MM.1S (cell line): Measurements from ENCODE around the gene PTPRA.

Experiments
- EZH2 ChIP-seq: fragments of 300-600 bp; sonication (generic); optimal IDR thresholded peaks from 2 replicates; pipeline ENCODE3; 2017; ENCODE audit warnings: low read depth, mild to moderate bottlenecking, antibody characterized with exemption, low read length, mixed read lengths
- EZH2phosphoT487 ChIP-seq: fragments of 300-600 bp; sonication (generic); IDR thresholded peaks from 2 replicates; pipeline ENCODE4 v1.6.1; 2018; ENCODE audit warnings: antibody characterized with exemption, low read length
- TF ChIP-seq, protein P1 (sequence below): fragments of 300-600 bp; sonication (generic); IDR thresholded peaks from 2 replicates; pipeline ENCODE4 v1.5.1; 2016; ENCODE audit warnings: antibody characterized with exemption, low read length, mixed read lengths

GRCh38 chr20:2956480-2956879 lies 83.2 kb downstream of the PTPRA start:
- TF ChIP-seq EZH2 (no peak), EZH2phosphoT487 (no peak)
- TF ChIP-seq, protein P1, sequence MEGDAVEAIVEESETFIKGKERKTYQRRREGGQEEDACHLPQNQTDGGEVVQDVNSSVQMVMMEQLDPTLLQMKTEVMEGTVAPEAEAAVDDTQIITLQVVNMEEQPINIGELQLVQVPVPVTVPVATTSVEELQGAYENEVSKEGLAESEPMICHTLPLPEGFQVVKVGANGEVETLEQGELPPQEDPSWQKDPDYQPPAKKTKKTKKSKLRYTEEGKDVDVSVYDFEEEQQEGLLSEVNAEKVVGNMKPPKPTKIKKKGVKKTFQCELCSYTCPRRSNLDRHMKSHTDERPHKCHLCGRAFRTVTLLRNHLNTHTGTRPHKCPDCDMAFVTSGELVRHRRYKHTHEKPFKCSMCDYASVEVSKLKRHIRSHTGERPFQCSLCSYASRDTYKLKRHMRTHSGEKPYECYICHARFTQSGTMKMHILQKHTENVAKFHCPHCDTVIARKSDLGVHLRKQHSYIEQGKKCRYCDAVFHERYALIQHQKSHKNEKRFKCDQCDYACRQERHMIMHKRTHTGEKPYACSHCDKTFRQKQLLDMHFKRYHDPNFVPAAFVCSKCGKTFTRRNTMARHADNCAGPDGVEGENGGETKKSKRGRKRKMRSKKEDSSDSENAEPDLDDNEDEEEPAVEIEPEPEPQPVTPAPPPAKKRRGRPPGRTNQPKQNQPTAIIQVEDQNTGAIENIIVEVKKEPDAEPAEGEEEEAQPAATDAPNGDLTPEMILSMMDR: no peak
